HG02938 (cell line): ENCODE results near the gene KRT35.
"Not testable (repeated sequence)": the region's sequence is repeated elsewhere in the genome, so short reads cannot be mapped to it uniquely, and the experiment has no call there.

Source experiments
- ATAC-seq: cut with Tn5 transposase; IDR thresholded peaks from one replicate; pipeline ENCODE4 v1.9.1; 2021; ENCODE audit warnings: mild to moderate bottlenecking, moderate library complexity; ENCODE audit not compliant: unreplicated experiment

The KRT35 gene

GRCh38 chr17:41462705-41463104, 18.2 kb downstream of the KRT35 start:
- ATAC-seq: no peak

- ATAC-seq: no peak
These were observed 23.3 kb downstream of the KRT35 start for GRCh38 chr17:41457676-41458075.

- no peak for ATAC-seq
These were observed 24.7 kb downstream of the KRT35 start for GRCh38 chr17:41456204-41456603.

- no peak for ATAC-seq
These were observed 25.7 kb downstream of the KRT35 start for GRCh38 chr17:41455236-41455635.

- no peak for ATAC-seq
These were observed 27.9 kb downstream of the KRT35 start for GRCh38 chr17:41453066-41453465.

GRCh38 chr17:41452281-41452680, 28.7 kb downstream of the KRT35 start:
- no peak for ATAC-seq

- no peak for ATAC-seq
These were observed 29.7 kb downstream of the KRT35 start for GRCh38 chr17:41451154-41451728.

GRCh38 chr17:41449008-41449407, 31.9 kb downstream of the KRT35 start:
- no peak for ATAC-seq

- ATAC-seq: no peak
These were observed 32.4 kb downstream of the KRT35 start for GRCh38 chr17:41448506-41448905.

- no peak for ATAC-seq
These were observed 34.1 kb downstream of the KRT35 start for GRCh38 chr17:41446806-41447205.

GRCh38 chr17:41444640-41445039, 36.3 kb downstream of the KRT35 start:
- ATAC-seq: no peak

- no peak for ATAC-seq
These were observed 36.8 kb downstream of the KRT35 start for GRCh38 chr17:41444186-41444585.

- ATAC-seq: no peak
These were observed 38.2 kb downstream of the KRT35 start for GRCh38 chr17:41442739-41443138.

- ATAC-seq: no peak
These were observed 40.4 kb downstream of the KRT35 start, which contains the start of gene KRT38 for GRCh38 chr17:41440531-41441033. Gene KRT38, minus strand, starts transcription at chr17:41440983. Its CDS starts 62 bp downstream, at chr17:41440921.

- no peak for ATAC-seq
These were observed 41.6 kb downstream of the KRT35 start for GRCh38 chr17:41439375-41439774.

GRCh38 chr17:41437769-41438168, 43.2 kb downstream of the KRT35 start:
- ATAC-seq: no peak

GRCh38 chr17:41437254-41437653, 43.7 kb downstream of the KRT35 start:
- no peak for ATAC-seq

- ATAC-seq: no peak
These were observed 46.5 kb downstream of the KRT35 start for GRCh38 chr17:41434415-41434814.

- ATAC-seq: no peak
These were observed 46.9 kb downstream of the KRT35 start for GRCh38 chr17:41434005-41434404.

- no peak for ATAC-seq
These were observed 47.4 kb downstream of the KRT35 start for GRCh38 chr17:41433586-41433985.

GRCh38 chr17:41430376-41430775, 50.6 kb downstream of the KRT35 start:
- not testable (repeated sequence) for ATAC-seq

- no peak for ATAC-seq
These were observed 51.3 kb downstream of the KRT35 start for GRCh38 chr17:41429667-41430066.
